T-helper 2 cell treated with Interferon-gamma antibody and Interleukin-4, amounts not matched to agents 100 ng/mL and 5 ng/mL, for 36 hours (primary cell): ENCODE measurements around the gene CFAP99. TPM values are rescaled to one million over a fixed set of nuclear protein-coding genes. Genes with fewer than 3 reads are reported as not detected.
"Not testable (repeated sequence)": the region's sequence is repeated elsewhere in the genome, so short reads cannot be mapped to it uniquely, and the experiment has no call there.

ENCODE experiments used
- intact Hi-C: fragments of 100-400 bp; cut with micrococcal nuclease; formaldehyde crosslinking; loops from one replicate; pipeline ENCODE4 v1.15.1; 2023
- total RNA-seq: library from RNA; stranded (reverse); gene quantifications from 2 replicates; pipeline ENCODE4 v1.2.3, GENCODE V29; 2022

The CFAP99 gene
- not detected in 2 replicates for total RNA-seq

DNA sequence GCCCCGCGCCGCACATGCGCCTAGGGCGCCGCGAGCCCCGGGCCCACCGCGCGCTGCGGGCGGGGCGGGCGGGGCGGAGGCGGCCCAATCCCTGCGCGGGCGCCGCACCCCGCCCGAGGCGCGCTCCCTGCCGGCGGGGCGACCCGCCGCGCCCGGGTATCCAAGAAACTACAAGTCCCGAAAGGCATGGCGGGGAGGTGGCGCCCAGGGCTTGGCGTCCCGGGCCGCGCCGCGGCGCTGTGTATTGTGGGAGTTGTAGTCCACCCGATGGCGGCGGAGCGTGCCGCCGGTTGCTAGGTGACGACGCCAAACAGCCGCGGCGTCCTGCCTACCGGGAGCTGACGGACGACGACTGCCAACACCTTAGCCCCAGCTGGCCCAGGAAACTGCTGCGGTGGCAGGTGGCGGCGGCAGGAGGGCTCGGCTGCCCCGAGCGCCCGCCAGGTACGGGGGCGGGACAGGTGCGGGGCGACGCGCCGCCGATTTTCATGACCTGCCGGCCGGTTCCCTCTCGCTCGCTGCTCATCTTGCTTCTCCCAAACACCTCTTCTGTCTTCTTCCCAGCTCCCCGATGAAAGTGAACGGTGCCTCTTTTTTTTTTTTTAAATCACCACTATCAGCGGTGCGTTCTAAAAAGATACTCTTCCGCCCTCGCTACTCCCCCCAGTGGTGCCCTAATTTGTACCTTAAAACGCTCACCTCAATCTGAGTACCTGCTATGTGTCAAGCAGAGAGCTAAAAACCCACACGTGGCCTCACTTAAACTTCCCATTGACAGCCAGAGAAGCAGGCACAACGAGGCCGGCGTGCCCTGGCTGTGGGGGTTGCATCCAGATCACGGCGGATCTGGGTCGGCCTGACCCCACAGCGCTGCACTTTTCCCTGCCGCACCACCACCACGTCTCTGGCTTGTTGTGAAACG, at the start of gene CFAP99:
TSS of gene CFAP99 (plus strand) at position 306 of the 922 bp plus-strand sequence.
- intact Hi-C loops: loop anchor here (1.0 to 10.0 kb wide), 8 partner anchors 49 to 626 kb away; partner anchors contain the start of genes FAM193A, GRK4, HAUS3 and LETM1

GRCh38 chr4:2370597-2371320, 48.0 kb upstream of the CFAP99 start:
- intact Hi-C loops: no loop called here

GRCh38 chr4:2371765-2372487, 46.8 kb upstream of the CFAP99 start:
- intact Hi-C loops: no loop called here

DNA sequence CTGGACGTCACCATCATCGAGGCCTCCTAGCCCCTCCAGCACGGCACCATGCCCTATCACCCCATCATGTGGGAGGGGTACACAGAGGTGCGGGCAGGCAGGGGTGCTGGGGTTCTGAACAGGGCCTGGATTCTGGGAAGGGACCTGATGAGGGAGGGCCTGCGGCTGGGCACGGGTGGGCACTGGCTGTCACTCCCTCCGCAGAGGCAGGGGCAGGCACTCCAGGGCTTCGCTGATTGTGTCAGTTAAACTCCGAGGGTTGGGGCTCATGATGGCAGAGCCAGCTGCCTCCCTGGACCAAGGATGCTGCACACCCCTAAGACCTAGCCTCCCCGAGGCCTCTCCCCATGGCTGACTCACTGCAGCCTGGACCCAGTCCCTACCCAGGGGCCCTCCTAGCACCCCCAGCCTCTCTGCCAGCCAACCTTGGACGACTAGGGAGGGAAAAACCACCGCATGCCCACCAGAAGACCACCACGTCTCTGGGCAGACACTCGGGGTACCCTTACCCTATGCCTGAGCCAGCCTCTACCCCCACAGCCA, 46.2 kb upstream of the CFAP99 start:
- intact Hi-C loops: no loop called here

- intact Hi-C loops: no loop called here
Observed at GRCh38 chr4:2373532-2373931, 45.2 kb upstream of the CFAP99 start.

GRCh38 chr4:2375427-2375826, 43.3 kb upstream of the CFAP99 start:
- intact Hi-C loops: no loop called here

DNA sequence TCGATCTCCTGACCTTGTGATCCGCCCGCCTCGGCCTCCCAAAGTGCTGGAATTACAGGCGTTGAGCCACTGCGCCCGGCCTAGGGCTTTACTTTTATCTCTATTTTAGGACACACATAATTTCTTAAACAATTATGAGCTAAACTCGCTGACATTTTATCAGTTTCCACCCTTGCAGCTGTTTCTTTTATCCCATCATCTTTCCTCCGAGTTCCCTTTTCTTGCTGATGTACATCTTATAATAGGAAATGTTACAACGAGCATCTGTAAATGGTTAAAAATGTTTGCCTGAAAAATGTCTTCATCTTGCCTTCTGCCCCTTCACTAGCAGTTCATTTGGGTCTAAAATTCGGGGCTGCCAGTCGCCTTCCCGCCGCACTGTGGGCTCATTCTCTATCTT, 41.5 kb upstream of the CFAP99 start:
- intact Hi-C loops: no loop called here

GRCh38 chr4:2378401-2378800, 40.4 kb upstream of the CFAP99 start:
- intact Hi-C loops: no loop called here

DNA sequence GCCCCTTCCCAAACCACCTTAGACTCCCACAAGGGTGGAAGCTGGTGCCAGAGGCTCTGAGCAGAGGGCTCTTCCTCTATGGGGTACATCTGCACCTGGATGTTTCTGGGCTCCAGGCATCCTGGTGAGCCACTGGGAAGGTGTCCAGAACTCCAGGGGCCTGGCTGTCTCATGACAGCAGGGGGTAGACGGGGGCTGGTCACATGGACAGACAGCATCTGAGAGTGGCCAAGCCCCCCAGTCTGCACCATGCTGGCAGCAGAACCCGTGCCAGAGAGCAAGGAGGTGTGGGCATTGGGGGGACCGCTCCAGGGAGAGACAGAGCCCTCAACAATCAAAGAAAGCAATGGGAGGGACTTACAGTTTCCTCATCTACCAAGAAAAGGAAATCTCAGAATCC, 39.9 kb upstream of the CFAP99 start:
- intact Hi-C loops: no loop called here

- intact Hi-C loops: not testable (repeated sequence)
Observed at GRCh38 chr4:2380589-2380988, 38.2 kb upstream of the CFAP99 start.

DNA sequence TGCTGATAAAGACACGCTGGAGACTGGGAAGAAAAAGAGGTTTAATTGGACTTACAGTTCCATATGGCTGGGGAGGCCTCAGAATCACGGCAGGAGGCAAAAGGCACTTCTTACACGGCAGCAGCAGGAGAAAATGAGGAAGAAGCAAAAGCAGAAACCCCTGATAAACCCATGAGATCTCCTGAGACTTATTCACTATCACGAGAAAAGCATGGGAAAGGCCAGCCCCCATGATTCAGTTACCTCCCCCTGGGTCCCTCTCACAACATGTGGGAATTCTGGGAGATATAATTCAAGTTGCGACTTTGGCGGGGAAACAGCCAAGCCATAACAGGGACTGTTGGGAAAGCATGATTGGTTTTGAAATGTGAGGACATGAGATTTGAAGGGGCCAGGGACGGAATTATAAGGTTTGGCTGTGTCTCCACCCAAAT, 36.0 kb upstream of the CFAP99 start:
- intact Hi-C loops: not testable (repeated sequence)

DNA sequence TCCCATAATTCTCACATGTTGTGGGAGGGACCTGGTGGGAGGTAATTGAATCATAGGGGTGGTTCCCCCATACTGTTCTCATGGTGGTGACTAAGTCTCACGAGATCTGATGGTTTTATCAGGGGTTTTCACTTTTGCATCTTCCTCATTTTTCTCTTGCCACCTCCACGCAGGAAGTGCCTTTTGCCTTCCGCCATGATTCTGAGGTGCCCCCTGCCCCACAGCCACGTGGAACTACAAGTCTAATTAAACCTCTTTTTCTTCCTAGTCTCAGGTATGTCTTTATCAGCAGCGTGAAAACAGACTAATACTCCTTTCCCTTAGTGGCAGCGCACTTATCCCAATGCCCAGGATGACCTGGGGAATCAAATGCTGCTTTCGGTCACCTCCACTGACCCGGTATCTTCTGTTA, 35.5 kb upstream of the CFAP99 start:
- intact Hi-C loops: not testable (repeated sequence)

DNA sequence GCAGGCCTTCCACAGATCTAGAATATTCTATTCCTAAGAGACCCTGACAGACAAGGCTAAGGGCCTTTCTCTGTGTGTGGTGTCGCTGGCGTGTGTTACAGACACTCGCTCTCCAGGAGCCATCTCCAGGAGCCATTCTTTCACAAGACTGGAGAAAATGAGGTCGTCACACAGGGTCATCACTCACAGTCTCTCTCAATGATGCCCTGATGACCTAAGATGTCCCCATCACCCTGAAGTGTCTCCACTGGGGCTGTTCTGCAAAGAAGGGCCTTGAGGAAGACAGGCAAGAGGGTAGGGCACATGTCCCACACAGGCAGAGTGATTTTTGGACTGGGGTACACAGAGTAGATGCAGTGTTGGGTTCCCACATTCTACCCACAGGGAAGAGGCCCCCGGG, 35.0 kb upstream of the CFAP99 start:
- intact Hi-C loops: no loop called here

GRCh38 chr4:2384245-2384644, 34.5 kb upstream of the CFAP99 start:
- intact Hi-C loops: no loop called here

GRCh38 chr4:2385516-2385915, 33.2 kb upstream of the CFAP99 start:
- intact Hi-C loops: no loop called here

DNA sequence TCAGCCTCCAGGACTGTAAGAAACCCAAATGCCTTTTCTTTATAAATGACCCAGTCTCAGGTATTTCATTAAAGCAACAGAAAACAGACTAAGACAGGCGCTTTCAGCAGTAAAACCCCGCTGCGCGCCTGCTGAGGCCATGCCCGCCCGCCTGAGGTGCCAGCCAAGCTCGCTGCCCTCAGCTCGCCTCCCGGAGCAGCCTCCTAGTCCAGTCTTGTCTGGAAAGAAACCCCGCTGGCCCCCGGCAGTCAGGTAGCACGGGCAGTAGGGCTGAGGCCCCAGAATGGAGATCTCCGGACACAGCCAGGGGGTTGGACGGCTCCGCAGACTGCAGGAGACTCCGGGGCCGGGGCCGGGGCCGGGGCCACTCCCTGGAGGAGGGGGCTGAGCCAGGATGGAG, 32.0 kb upstream of the CFAP99 start:
- intact Hi-C loops: no loop called here

GRCh38 chr4:2387218-2387617, 31.5 kb upstream of the CFAP99 start:
- intact Hi-C loops: no loop called here

DNA sequence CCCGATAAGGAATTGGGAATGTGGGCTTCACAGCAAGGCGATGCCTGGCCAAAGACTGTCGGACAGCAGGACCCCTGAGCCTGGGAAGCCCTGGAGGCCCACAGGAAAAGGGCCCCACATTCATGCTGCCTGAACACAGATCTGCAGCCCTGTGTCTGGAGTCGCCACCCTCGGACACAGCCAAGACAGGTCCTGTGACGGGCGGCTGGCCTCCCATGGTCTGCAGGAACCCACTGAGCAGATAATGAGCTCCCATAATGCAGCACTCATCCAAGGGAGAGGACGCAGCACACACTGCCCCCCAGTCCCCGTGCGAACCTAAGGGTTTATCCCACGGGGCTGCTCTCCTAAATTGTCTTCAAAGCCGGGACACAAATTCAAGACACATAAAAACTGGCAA, 30.9 kb upstream of the CFAP99 start:
- intact Hi-C loops: no loop called here

DNA sequence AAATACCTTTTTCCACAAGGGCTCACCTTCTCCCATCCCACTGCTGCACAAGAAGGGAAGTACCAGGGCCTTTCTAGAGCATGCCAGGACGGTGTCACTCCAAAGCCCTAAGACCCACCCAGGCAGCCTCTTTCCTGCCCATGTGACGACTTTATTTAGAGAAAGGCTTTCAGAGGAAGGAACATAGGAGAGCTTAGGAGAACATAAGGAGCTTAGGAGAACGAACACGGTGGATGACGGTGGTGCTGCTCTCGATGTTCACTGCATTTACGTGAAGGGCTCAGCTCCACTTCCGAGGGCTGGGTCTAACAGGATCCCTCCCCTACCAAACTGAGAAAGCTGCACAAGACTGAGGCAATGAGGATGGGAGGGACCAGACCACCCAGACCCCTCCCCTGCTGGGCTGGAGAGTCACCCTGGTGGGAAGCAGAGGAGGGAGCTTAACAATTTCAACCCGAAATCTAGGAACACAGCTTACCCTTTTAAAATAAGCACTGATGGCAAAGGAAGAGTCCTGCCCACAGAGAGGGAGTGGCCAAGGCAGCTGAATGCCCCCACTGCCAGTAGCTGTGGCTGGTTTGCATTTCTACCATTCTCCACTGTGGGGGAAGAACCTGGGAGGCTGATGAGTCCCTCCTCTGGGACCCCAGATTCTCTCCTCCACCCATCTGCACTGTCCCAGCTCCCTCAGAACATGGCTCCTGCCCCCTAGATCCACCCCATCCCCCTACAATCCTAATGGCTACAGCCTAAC, 30.1 kb upstream of the CFAP99 start:
- intact Hi-C loops: no loop called here

DNA sequence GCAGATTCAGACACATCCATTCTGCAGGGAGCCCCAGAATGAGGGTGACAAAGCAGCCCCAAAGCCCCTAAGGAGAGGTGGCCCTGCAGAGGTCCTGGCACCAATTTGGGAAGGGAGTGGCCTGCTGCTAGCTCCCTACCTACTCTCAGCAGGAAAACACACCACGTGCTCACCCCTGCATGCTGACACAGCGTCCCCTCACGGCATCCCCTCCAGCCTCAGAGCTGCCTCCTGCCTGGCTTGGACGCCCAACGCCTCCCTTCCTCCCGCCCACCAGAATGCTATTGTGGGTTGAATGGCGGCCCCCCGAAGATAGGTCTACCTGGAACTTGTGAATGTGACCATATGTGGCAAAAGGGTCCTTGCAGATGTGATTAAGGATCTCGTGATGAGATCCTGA, 29.1 kb upstream of the CFAP99 start:
- intact Hi-C loops: no loop called here

- intact Hi-C loops: no loop called here
Observed at GRCh38 chr4:2390146-2390545, 28.6 kb upstream of the CFAP99 start.
